Measurements from ENCODE around the gene SLC6A17.

- no peak for TF ChIP-seq EZH2phosphoT487 (IDR thresholded peaks at IDR 0.05; ENCODE audit: insufficient read depth, low read depth)
- TF ChIP-seq EZH2 (IDR thresholded peaks at IDR 0.05; ENCODE audit: insufficient read depth, poor library complexity, severe bottlenecking): no peak
These were observed 62.2 kb downstream of the SLC6A17 start for GRCh38 chr1:110212169-110213142.
